ENCODE results near the gene NPAS3. TPM values are rescaled to one million over a fixed set of nuclear protein-coding genes. Genes with fewer than 3 reads are reported as not detected.
A peak's percentile ranks its signal among the peaks of the same experiment; 100 is the strongest.

The NPAS3 gene
- total and polyA plus RNA-seq, 2 of the 13 experiments (the other 11 are each of a cell fraction or from before 2014, with no cell fraction given), result not detected

DNA sequence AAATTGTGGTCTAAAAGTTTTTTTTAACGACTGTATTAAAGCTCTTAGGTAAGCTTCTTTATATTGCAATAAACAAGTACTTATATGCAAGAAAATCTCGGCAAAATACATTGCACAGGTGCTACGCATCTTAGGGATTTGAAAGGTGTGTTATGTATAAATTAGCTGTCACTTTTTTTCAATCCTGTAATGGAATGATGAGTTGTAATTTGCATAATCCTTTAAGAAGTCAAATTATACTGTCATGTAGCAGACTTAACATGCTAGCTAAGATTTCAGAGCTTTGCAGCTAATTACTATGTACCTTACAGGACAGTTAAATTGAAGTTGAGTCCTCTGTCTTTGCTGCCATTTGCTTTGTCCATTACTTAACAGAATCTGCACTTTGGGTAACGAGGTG is 117.5 kb downstream of the NPAS3 start:
- POLR2A ChIA-PET, result no interaction called here
- ATAC-seq (no peak), DNase-seq (ENCODE audit: low spot score) (no peak), FAIRE-seq (no peak)
- no peak overlapping the region for H2AFZ ChIP-seq (ENCODE audit: low read length)
- peaks cover 13% of the 10 kb centered on the region; the same call in 1 of the 2 replicates for H3K9me3 ChIP-seq (ENCODE audit: low read length)
- no TSS peak for BruUV-seq (replicated peaks)
- H3K27ac ChIP-seq (ENCODE audit: extremely low read length, insufficient read depth, low read length), result no peak overlapping the region
- 2% methylated on average over 4 of the region's 4 CpGs for WGBS (ENCODE audit: low lambda C conversion rate)
- in situ Hi-C loops (cut with HindIII; ENCODE audit: extremely low pct_ligation_motif_present, low pct_unique_long_range_greater_than_20kb), result no loop called here
- intact Hi-C loops (cut with micrococcal nuclease; ENCODE audit: unreplicated experiment), result no loop called here
- H3K4me1 ChIP-seq (ENCODE audit: insufficient read depth, low read length), result no peaks in the 10 kb centered on the region
- no peak overlapping the region for H3K4me3 ChIP-seq (replicated peaks in 1 of 3; ENCODE audit: insufficient read depth in 1 of 3, low read depth in 2 of 3, low read length in 3 of 3)
- no peak overlapping the region for H3K4me2 ChIP-seq (ENCODE audit: low read depth, low read length)
- H4K20me1 ChIP-seq (ENCODE audit: insufficient read depth, low read length), result no peaks in the 10 kb centered on the region
- TF ChIP-seq SNRNP70 (IDR thresholded peaks at IDR 0.05; ENCODE audit: low read depth, low read length), result 0 out of 2 replicates have a peak, but pooled peaks have one; percentile 69
- TF ChIP-seq ZNF337 (CRISPR knock-in tag; IDR thresholded peaks at IDR 0.05; ENCODE audit: borderline replicate concordance, low read depth), result no peak
- H3K36me3 ChIP-seq (replicated peaks in 1 of 2; ENCODE audit: control insufficient read depth in 1 of 2, insufficient read depth in 2 of 2, low read length in 2 of 2), result no peaks in the 10 kb centered on the region
- CTCF ChIA-PET (ENCODE audit: low intra/inter-chr PET ratio, low total read pairs), result no interaction called here
- no peaks in the 10 kb centered on the region for H3K79me2 ChIP-seq (ENCODE audit: insufficient read depth, low read length)
- H3K9ac ChIP-seq (ENCODE audit: insufficient read depth, low read depth, low read length), result no peak overlapping the region
- no peaks in the 10 kb centered on the region for H3K27me3 ChIP-seq (ENCODE audit: control insufficient read depth in 1 of 2, insufficient read depth in 2 of 2, low read length in 2 of 2)

DNA sequence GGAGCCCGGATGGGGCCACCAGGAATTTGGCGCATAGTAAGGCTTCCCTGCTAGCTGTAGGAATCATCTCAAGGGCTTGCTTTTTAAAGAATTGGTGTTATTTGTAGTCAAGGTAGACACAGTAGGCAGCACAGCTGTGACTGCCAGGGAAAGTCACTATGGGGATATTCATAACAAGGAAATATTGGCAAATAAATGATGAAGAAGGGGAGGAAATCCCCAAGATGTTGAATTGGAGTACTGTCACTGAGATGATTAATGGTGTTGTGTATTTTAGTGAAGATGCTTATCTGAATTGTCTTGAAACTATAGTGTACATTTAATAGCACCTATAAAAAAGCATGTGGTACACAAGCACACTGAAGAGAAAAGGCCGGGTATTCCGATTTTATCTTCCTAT is 118.9 kb downstream of the NPAS3 start:
- CTCF ChIA-PET (ENCODE audit: low intra/inter-chr PET ratio, low total read pairs), result no interaction called here
- Histone ChIP-seq H3K4me2 (ENCODE audit: low read depth, low read length) (no peak overlapping the region), H3K27me3 (ENCODE audit: control insufficient read depth in 1 of 2, insufficient read depth in 2 of 2, low read length in 2 of 2) (no peaks in the 10 kb centered on the region), H3K9me3 (ENCODE audit: low read length) (0 out of 2 replicates have a peak, but pooled peaks cover 13% of the 10 kb centered on the region), H3K36me3 (replicated peaks in 1 of 2; ENCODE audit: control insufficient read depth in 1 of 2, insufficient read depth in 2 of 2, low read length in 2 of 2) (no peaks in the 10 kb centered on the region), H3K27ac (ENCODE audit: extremely low read length, insufficient read depth, low read length) (no peak overlapping the region), H3K79me2 (ENCODE audit: insufficient read depth, low read length) (no peaks in the 10 kb centered on the region), H2AFZ (ENCODE audit: low read length) (no peak overlapping the region), H3K4me1 (ENCODE audit: insufficient read depth, low read length) (no peaks in the 10 kb centered on the region), H3K4me3 (replicated peaks in 1 of 3; ENCODE audit: insufficient read depth in 1 of 3, low read depth in 2 of 3, low read length in 3 of 3) (no peak overlapping the region), H4K20me1 (ENCODE audit: insufficient read depth, low read length) (no peaks in the 10 kb centered on the region), H3K9ac (ENCODE audit: insufficient read depth, low read depth, low read length) (no peak overlapping the region)
- in situ Hi-C loops (cut with HindIII; ENCODE audit: extremely low pct_ligation_motif_present, low pct_unique_long_range_greater_than_20kb) (no loop called here), intact Hi-C loops (cut with micrococcal nuclease; ENCODE audit: unreplicated experiment) (no loop called here)
- POLR2A ChIA-PET, result no interaction called here
- FAIRE-seq, result no peak
- WGBS (ENCODE audit: low lambda C conversion rate), result 17% methylated on average over 4 of the region's 4 CpGs
- DNase-seq (ENCODE audit: low spot score), result no peak
- BruUV-seq (replicated peaks), result no TSS peak
- ATAC-seq, result no peak
- TF ChIP-seq, protein P1, sequence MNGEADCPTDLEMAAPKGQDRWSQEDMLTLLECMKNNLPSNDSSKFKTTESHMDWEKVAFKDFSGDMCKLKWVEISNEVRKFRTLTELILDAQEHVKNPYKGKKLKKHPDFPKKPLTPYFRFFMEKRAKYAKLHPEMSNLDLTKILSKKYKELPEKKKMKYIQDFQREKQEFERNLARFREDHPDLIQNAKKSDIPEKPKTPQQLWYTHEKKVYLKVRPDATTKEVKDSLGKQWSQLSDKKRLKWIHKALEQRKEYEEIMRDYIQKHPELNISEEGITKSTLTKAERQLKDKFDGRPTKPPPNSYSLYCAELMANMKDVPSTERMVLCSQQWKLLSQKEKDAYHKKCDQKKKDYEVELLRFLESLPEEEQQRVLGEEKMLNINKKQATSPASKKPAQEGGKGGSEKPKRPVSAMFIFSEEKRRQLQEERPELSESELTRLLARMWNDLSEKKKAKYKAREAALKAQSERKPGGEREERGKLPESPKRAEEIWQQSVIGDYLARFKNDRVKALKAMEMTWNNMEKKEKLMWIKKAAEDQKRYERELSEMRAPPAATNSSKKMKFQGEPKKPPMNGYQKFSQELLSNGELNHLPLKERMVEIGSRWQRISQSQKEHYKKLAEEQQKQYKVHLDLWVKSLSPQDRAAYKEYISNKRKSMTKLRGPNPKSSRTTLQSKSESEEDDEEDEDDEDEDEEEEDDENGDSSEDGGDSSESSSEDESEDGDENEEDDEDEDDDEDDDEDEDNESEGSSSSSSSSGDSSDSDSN (CRISPR knock-in tag; IDR thresholded peaks at IDR 0.05), result no peak
- TF ChIP-seq ETV6 (CRISPR knock-in tag; conservative IDR thresholded peaks at IDR 0.05) (no peak), PLRG1 (conservative IDR thresholded peaks at IDR 0.05) (no peak), MED8 (CRISPR knock-in tag; IDR thresholded peaks at IDR 0.05; ENCODE audit: insufficient replicate concordance) (no peak), SIX4 (CRISPR knock-in tag; IDR thresholded peaks at IDR 0.05) (no peak), SMC3 (IDR thresholded peaks at IDR 0.05; ENCODE audit: low read length) (no peak)
- TF ChIP-seq, protein P2, sequence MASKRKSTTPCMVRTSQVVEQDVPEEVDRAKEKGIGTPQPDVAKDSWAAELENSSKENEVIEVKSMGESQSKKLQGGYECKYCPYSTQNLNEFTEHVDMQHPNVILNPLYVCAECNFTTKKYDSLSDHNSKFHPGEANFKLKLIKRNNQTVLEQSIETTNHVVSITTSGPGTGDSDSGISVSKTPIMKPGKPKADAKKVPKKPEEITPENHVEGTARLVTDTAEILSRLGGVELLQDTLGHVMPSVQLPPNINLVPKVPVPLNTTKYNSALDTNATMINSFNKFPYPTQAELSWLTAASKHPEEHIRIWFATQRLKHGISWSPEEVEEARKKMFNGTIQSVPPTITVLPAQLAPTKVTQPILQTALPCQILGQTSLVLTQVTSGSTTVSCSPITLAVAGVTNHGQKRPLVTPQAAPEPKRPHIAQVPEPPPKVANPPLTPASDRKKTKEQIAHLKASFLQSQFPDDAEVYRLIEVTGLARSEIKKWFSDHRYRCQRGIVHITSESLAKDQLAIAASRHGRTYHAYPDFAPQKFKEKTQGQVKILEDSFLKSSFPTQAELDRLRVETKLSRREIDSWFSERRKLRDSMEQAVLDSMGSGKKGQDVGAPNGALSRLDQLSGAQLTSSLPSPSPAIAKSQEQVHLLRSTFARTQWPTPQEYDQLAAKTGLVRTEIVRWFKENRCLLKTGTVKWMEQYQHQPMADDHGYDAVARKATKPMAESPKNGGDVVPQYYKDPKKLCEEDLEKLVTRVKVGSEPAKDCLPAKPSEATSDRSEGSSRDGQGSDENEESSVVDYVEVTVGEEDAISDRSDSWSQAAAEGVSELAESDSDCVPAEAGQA (IDR thresholded peaks at IDR 0.05; ENCODE audit: low read depth), result no peak
- TF ChIP-seq, protein P2 (CRISPR knock-in tag; IDR thresholded peaks at IDR 0.05; ENCODE audit: borderline replicate concordance), result no peak

All from HepG2 (cell line).